ENCODE data around the gene ATRIP.

Gene ATRIP

GRCh38 chr3:48505968-48506504, 59.5 kb downstream of the ATRIP start:
- no peak for DNase-seq

GRCh38 chr3:48507256-48508061, 60.9 kb downstream of the ATRIP start:
- peak; percentile 73 for DNase-seq

- no peak for DNase-seq
Observed at GRCh38 chr3:48511551-48511950, 65.0 kb downstream of the ATRIP start.

GRCh38 chr3:48514431-48515227, 68.1 kb downstream of the ATRIP start:
- DNase-seq: peak; percentile 28
